H1 (cell line): ENCODE results near the gene PRPF6.

Experiments used
- ATF3 ChIP-seq: IDR thresholded peaks from 2 replicates; pipeline ENCODE4 v1.6.1; 2011; ENCODE audit warnings: low read depth, mild to moderate bottlenecking, low read length; ENCODE audit not compliant: insufficient read depth
- CEBPB ChIP-seq: IDR thresholded peaks from 2 replicates; pipeline ENCODE4 v1.6.1; 2012; ENCODE audit warnings: low read depth, low read length
- CREB1 ChIP-seq: IDR thresholded peaks from 2 replicates; pipeline ENCODE4 v1.6.1; 2012; ENCODE audit warnings: inconsistent platforms
- EP300 ChIP-seq, 2 experiments: IDR thresholded peaks; 1 replicate in 1 of 2; 2 replicates in 1 of 2; pipeline ENCODE4 v1.6.1; 2011 to 2012; ENCODE audit warnings: low read depth in 2 of 2, low read length in 2 of 2, mild to moderate bottlenecking in 2 of 2, borderline replicate concordance in 1 of 2, inconsistent platforms in 1 of 2, moderate library complexity in 1 of 2
- EZH2 ChIP-seq: fragments of 200-600 bp; sonication (generic); IDR thresholded peaks from 2 replicates; pipeline ENCODE4 v1.7.1; 2012; ENCODE audit warnings: low read depth, mild to moderate bottlenecking, moderate library complexity, low read length, inconsistent platforms; ENCODE audit not compliant: severe bottlenecking
- JUN ChIP-seq: IDR thresholded peaks from 2 replicates; pipeline ENCODE4 v1.6.1; 2011; ENCODE audit warnings: low read depth, mild to moderate bottlenecking, improper control_type of control experiment, low read length
- MAFK ChIP-seq: IDR thresholded peaks from 2 replicates; pipeline ENCODE4 v1.6.1; 2012; ENCODE audit warnings: low read depth, mild to moderate bottlenecking, improper control_type of control experiment, low read length
- POLR2A ChIP-seq, 2 experiments: IDR thresholded peaks; 1 replicate in 1 of 2; 2 replicates in 1 of 2; pipeline ENCODE4 v1.6.1; 2011; ENCODE audit warnings: low read depth in 2 of 2, low read length in 2 of 2, mild to moderate bottlenecking in 2 of 2; ENCODE audit errors: control extremely low read depth in 1 of 2
- POLR2AphosphoS5 ChIP-seq: IDR thresholded peaks from 2 replicates; pipeline ENCODE4 v1.6.1; 2011; ENCODE audit warnings: low read depth, low read length
- SUZ12 ChIP-seq: fragments of 200-600 bp; sonication (generic); IDR thresholded peaks from 2 replicates; pipeline ENCODE4 v1.6.1; 2012; ENCODE audit warnings: mild to moderate bottlenecking, inconsistent platforms, low read length, moderate library complexity, mixed read lengths
- ZNF274 ChIP-seq: IDR thresholded peaks from 2 replicates; pipeline ENCODE4 v1.7.0; 2012; ENCODE audit warnings: low read length, borderline replicate concordance; ENCODE audit errors: extremely low read depth
- TF ChIP-seq, protein P1 (sequence below), 3 experiments: IDR thresholded peaks; 1 replicate in 2 of 3; 2 replicates in 1 of 3; pipeline versions ENCODE4 v1.5.1 to v1.6.1; 2011; ENCODE audit warnings: low read length in 3 of 3, mild to moderate bottlenecking in 3 of 3, inconsistent platforms in 2 of 3, low read depth in 1 of 3, moderate library complexity in 1 of 3; ENCODE audit not compliant: insufficient read depth in 1 of 3; ENCODE audit errors: control extremely low read depth in 1 of 3

GRCh38 chr20:63958964-63959698, 21.8 kb upstream of the PRPF6 start:
- TF ChIP-seq EP300 (IDR thresholded peaks at IDR 0.05; ENCODE audit: borderline replicate concordance in 1 of 2, low read depth in 2 of 2, low read length in 2 of 2) = no peak
- TF ChIP-seq ATF3 = no peak
- TF ChIP-seq, protein P1, sequence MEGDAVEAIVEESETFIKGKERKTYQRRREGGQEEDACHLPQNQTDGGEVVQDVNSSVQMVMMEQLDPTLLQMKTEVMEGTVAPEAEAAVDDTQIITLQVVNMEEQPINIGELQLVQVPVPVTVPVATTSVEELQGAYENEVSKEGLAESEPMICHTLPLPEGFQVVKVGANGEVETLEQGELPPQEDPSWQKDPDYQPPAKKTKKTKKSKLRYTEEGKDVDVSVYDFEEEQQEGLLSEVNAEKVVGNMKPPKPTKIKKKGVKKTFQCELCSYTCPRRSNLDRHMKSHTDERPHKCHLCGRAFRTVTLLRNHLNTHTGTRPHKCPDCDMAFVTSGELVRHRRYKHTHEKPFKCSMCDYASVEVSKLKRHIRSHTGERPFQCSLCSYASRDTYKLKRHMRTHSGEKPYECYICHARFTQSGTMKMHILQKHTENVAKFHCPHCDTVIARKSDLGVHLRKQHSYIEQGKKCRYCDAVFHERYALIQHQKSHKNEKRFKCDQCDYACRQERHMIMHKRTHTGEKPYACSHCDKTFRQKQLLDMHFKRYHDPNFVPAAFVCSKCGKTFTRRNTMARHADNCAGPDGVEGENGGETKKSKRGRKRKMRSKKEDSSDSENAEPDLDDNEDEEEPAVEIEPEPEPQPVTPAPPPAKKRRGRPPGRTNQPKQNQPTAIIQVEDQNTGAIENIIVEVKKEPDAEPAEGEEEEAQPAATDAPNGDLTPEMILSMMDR (IDR thresholded peaks at IDR 0.05; ENCODE audit: control extremely low read depth in 1 of 3, insufficient read depth in 1 of 3, low read depth in 1 of 3, low read length in 3 of 3) = no peak
- no peak for TF ChIP-seq POLR2AphosphoS5
- TF ChIP-seq CREB1 = no peak
- no peak for TF ChIP-seq ZNF274
- TF ChIP-seq SUZ12 = no peak
- no peak for TF ChIP-seq JUN
- TF ChIP-seq CEBPB = no peak
- TF ChIP-seq EZH2 = no peak
- no peak for TF ChIP-seq POLR2A (IDR thresholded peaks at IDR 0.05; ENCODE audit: control extremely low read depth in 1 of 2, low read depth in 2 of 2, low read length in 2 of 2)
- TF ChIP-seq MAFK = no peak
